Right lobe of liver (tissue), 4 donors: ENCODE data around the gene ALB.

Source experiments
- CTCF ChIP-seq, 4 donors: fragments of 200-600 bp in 3 of 4; fragments of 450-650 bp in 1 of 4; IDR thresholded peaks; one replicate each; pipeline versions ENCODE4 v1.5.1 to v1.8.0; 2016 to 2022; ENCODE audit warnings: antibody characterized with exemption in 4 of 4, mild to moderate bottlenecking in 2 of 4
- POLR2A ChIP-seq: fragments of 450-650 bp; IDR thresholded peaks from one replicate; pipeline ENCODE4 v1.6.1; 2017; ENCODE audit warnings: antibody characterized with exemption, mild to moderate bottlenecking
- donor health status: DM: no; HTN: no; CAD: no.
- donor health status: DM: no; HTN: no; CAD: no.
- donor health status: DM: no; HTN: yes; CAD: no.

GRCh38 chr4:73422458-73422752 lies 18.3 kb downstream of the ALB start:
- TF ChIP-seq CTCF (IDR thresholded peaks at IDR 0.05): no peak
- TF ChIP-seq POLR2A: no peak
